Stomach (tissue), 9 donors: ENCODE measurements around the gene FBXL17. TPM values are rescaled to one million over a fixed set of nuclear protein-coding genes. Genes with fewer than 3 reads are reported as not detected.

Experiments
- DNase-seq, 2 donors: peaks; one replicate each; pipeline versions ENCODE4 v3.0.0 to v3.0.0-alpha.2; 2013 to 2019
- H3K27ac ChIP-seq, 5 donors: fragments of 200-600 bp in 4 of 5; sonication (generic) in 4 of 5; one replicate each; pipeline ENCODE4 v1.5.1; 2013 to 2019; ENCODE audit warnings: mild to moderate bottlenecking in 1 of 5, moderate library complexity in 1 of 5
- H3K27me3 ChIP-seq, 3 donors: fragments of 200-600 bp; sonication (generic); one replicate each; pipeline ENCODE4 v1.5.1; 2017 to 2019; ENCODE audit warnings: mixed run types in 1 of 3
- H3K36me3 ChIP-seq, 4 donors: fragments of 200-600 bp; sonication (generic); 1 replicate in 3 of 4; 2 replicates in 1 of 4; pipeline ENCODE4 v1.5.1; 2016 to 2019
- H3K4me1 ChIP-seq, 4 donors: fragments of 200-600 bp; sonication (generic); one replicate each; pipeline ENCODE4 v1.5.1; 2016 to 2019
- H3K4me3 ChIP-seq, 4 donors: fragments of 200-600 bp; sonication (generic) in 3 of 4; one replicate each; pipeline ENCODE4 v1.5.1; 2016 to 2019; ENCODE audit warnings: mild to moderate bottlenecking in 1 of 4
- H3K9me3 ChIP-seq, 4 donors: fragments of 200-600 bp; sonication (generic); one replicate each; pipeline ENCODE4 v1.5.1; 2016 to 2019
- CTCF ChIP-seq, 7 experiments: fragments of 450-650 bp in 4 of 7; fragments of 200-600 bp in 3 of 7; sonication (generic) in 3 of 7; IDR thresholded peaks; one replicate each; pipeline ENCODE4 v1.5.1; 2016 to 2019; ENCODE audit warnings: antibody characterized with exemption in 7 of 7, control low read depth in 2 of 7, mild to moderate bottlenecking in 1 of 7
- EP300 ChIP-seq: sonication (generic); formaldehyde crosslinking; IDR thresholded peaks from one replicate; pipeline ENCODE4 v1.6.1; 2017; ENCODE audit warnings: antibody characterized with exemption
- POLR2A ChIP-seq, 4 donors: fragments of 450-650 bp; IDR thresholded peaks; one replicate each; pipeline ENCODE4 v1.6.1; 2016; ENCODE audit warnings: antibody characterized with exemption in 4 of 4, control low read depth in 2 of 4, mild to moderate bottlenecking in 1 of 4, moderate library complexity in 1 of 4
- POLR2AphosphoS5 ChIP-seq, 3 donors: sonication (generic); formaldehyde crosslinking; IDR thresholded peaks; one replicate each; pipeline ENCODE4 v1.6.1; 2016; ENCODE audit warnings: antibody characterized with exemption in 3 of 3
- WGBS, 5 donors: extraction: QIAGEN DNeasy Blood & Tissue Kit in 3 of 5; methylation state at CpG; one replicate each; pipeline versions ENCODE4 v1.1.5 to v1.1.7; 2013 to 2018; 5-methylcytosine and 5-hydroxymethylcytosine counted together
- intact Hi-C: fragments of 100-400 bp; cut with DNase I; formaldehyde crosslinking; loops from one replicate; pipeline ENCODE4 v1.15.1; 2023; ENCODE audit warnings: low total_unique reads
- polyA plus RNA-seq, 3 donors: library from polyadenylated mRNA; stranded (reverse); fragments of 200-250 nt; gene quantifications; one replicate each; pipeline ENCODE4 v1.2.3, GENCODE V29; 2013
- total RNA-seq, 5 donors: library from RNA; depleted of rRNA; stranded (reverse); fragments of >200 nt; gene quantifications; one replicate each; pipeline versions ENCODE4 v1.1.0 to v1.2.3, GENCODE V29; 2014 to 2016
- donor health status: healthy with polysubstance abuse.
- donor health status: Bipolar disorder and iron deficiency.
- donor health status: healthy.

Gene FBXL17
- total and polyA plus RNA-seq, 8 donors, result 3.8 to 28.0 (median 14.4) TPM

- no peak for TF ChIP-seq EP300
- TF ChIP-seq CTCF (IDR thresholded peaks at IDR 0.05), result no peak
- TF ChIP-seq POLR2A (IDR thresholded peaks at IDR 0.05), result no peak
- intact Hi-C loops, result no loop called here
- WGBS, 5 donors, result 69 to 75% (median 73%) methylated on average over 5 of the region's 5 CpGs
These were observed 444.7 kb downstream of the FBXL17 start for GRCh38 chr5:107937204-107937603.

DNA sequence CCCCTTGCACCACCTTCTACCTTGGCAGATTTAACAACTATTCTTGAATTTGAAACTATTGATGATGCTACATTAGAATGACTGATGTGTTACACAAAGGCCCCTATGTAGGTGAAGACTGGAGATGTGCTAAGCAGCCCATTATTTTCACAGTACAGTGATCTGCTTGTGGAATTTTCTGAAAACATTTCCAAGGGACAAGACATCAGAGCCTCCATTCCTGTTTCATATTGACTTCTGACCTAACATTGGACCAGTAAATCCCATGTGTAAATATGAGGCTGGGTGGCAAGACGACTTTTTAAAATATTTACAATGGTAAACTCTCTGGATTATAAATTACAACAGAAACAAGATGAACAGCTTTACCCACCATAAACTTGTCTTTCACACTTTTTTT, 445.4 kb downstream of the FBXL17 start:
- Histone ChIP-seq H3K27me3 (no peaks in the 10 kb centered on the region), H3K27ac (no peak overlapping the region), H3K36me3 (no peaks in the 10 kb centered on the region), H3K4me3 (no peak overlapping the region), H3K9me3 (no peaks in the 10 kb centered on the region), H3K4me1 (no peaks in the 10 kb centered on the region)
- TF ChIP-seq POLR2AphosphoS5 (IDR thresholded peaks at IDR 0.05) (no peak), CTCF (IDR thresholded peaks at IDR 0.05) (no peak), EP300 (no peak), POLR2A (IDR thresholded peaks at IDR 0.05) (no peak)
- WGBS, 5 donors, result 27 to 52% (median 47%) methylated on average over 1 of the region's 1 CpG
- DNase-seq, result no peak
- intact Hi-C loops, result no loop called here

More at GRCh38 chr5:107937204-107937603, 444.7 kb downstream of the FBXL17 start:
- no peaks in the 10 kb centered on the region for H3K4me1 ChIP-seq
- no peaks in the 10 kb centered on the region for H3K27me3 ChIP-seq
- no peaks in the 10 kb centered on the region for H3K36me3 ChIP-seq
- H3K27ac ChIP-seq, result no peak overlapping the region
- no peaks in the 10 kb centered on the region for H3K9me3 ChIP-seq
- peak in 1 of 2 donors; percentile 58 for DNase-seq
- no peak overlapping the region for H3K4me3 ChIP-seq

GRCh38 chr5:107935645-107936044, 446.3 kb downstream of the FBXL17 start:
- intact Hi-C loops, result no loop called here

DNA sequence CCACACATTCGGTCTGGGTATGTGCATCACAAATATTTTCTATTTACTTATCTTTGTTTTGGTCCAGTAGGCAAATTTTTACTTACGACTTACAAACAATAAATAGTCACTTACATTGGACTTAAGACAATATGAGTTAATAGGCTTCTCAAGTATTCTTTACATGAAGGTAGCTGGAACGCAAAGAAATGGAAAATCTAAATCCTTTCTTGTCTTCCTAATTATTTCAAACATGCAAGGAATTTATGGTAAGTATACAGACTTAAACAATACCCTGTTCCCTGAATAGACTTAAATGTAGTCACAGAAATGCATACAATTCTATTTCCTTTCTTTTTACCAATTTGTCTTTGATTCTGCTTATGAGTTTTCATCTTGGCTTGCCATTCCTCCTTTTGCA, 448.6 kb downstream of the FBXL17 start:
- Histone ChIP-seq H3K4me3 (no peak overlapping the region), H3K9me3 (no peaks in the 10 kb centered on the region), H3K27ac (no peak overlapping the region), H3K4me1 (no peaks in the 10 kb centered on the region), H3K27me3 (no peaks in the 10 kb centered on the region), H3K36me3 (no peaks in the 10 kb centered on the region)
- WGBS, 5 donors, result 90 to 96% (median 92%) methylated on average over 3 of the region's 3 CpGs
- DNase-seq, result no peak
- intact Hi-C loops, result no loop called here
- TF ChIP-seq POLR2A (IDR thresholded peaks at IDR 0.05) (no peak), CTCF (IDR thresholded peaks at IDR 0.05) (no peak), POLR2AphosphoS5 (IDR thresholded peaks at IDR 0.05) (no peak), EP300 (no peak)

More at GRCh38 chr5:107935645-107936044, 446.3 kb downstream of the FBXL17 start:
- Histone ChIP-seq H3K4me1 (no peaks in the 10 kb centered on the region), H3K36me3 (no peaks in the 10 kb centered on the region), H3K9me3 (no peaks in the 10 kb centered on the region), H3K27ac (no peak overlapping the region), H3K4me3 (no peak overlapping the region), H3K27me3 (no peaks in the 10 kb centered on the region)
- DNase-seq, result no peak
- no peak for TF ChIP-seq EP300
- TF ChIP-seq POLR2A (IDR thresholded peaks at IDR 0.05), result no peak
- WGBS, 5 donors, result 89 to 100% (median 92%) methylated on average over 1 of the region's 1 CpG

- WGBS, 5 donors, result 62 to 78% (median 74%) methylated on average over 1 of the region's 1 CpG
- DNase-seq, result no peak
- Histone ChIP-seq H3K36me3 (no peaks in the 10 kb centered on the region), H3K4me3 (no peak overlapping the region), H3K9me3 (no peaks in the 10 kb centered on the region), H3K4me1 (no peaks in the 10 kb centered on the region), H3K27ac (no peak overlapping the region), H3K27me3 (no peaks in the 10 kb centered on the region)
- intact Hi-C loops, result no loop called here
- no peak for TF ChIP-seq CTCF (IDR thresholded peaks at IDR 0.05)
- TF ChIP-seq EP300, result no peak
- TF ChIP-seq POLR2AphosphoS5 (IDR thresholded peaks at IDR 0.05), result no peak
- TF ChIP-seq POLR2A (IDR thresholded peaks at IDR 0.05), result no peak
These were observed 451.0 kb downstream of the FBXL17 start for GRCh38 chr5:107930891-107931290.
